AG04450 (cell line): ENCODE results near the gene NAA60. TPM values are rescaled to one million over a fixed set of nuclear protein-coding genes. Genes with fewer than 3 reads are reported as not detected.

ENCODE experiments used
- CTCF ChIA-PET: fragments of 300-600, 350-600 bp; formaldehyde crosslinking; extraction: SDS; loops from one replicate; lab custom pipeline; 2022; ENCODE audit warnings: antibody characterized with exemption, inconsistent platforms; lab: Charles Lee
- POLR2A ChIA-PET: fragments of 350-600 bp; formaldehyde crosslinking; extraction: SDS; loops from one replicate; lab custom pipeline; 2021; ENCODE audit warnings: antibody characterized with exemption, inconsistent platforms; lab: Yijun Ruan, JAX
- DNase-seq: peaks from one replicate; pipeline ENCODE4 v3.0.0-alpha.2; 2011; ENCODE audit warnings: low read depth, low spot score
- H3K27ac ChIP-seq: one replicate; pipeline ENCODE4 v1.5.1; 2012; ENCODE audit warnings: low read depth, low read length, control low read depth
- H3K27me3 ChIP-seq: one replicate; pipeline ENCODE4 v1.6.0; 2012; ENCODE audit warnings: low read length; ENCODE audit not compliant: control insufficient read depth, insufficient read depth
- H3K4me3 ChIP-seq: 2 replicates; pipeline ENCODE4 v1.5.1; 2011; ENCODE audit warnings: mild to moderate bottlenecking, low read depth, low read length, control low read depth
- H3K9me3 ChIP-seq: 2 replicates; pipeline ENCODE4 v1.5.1; 2012; ENCODE audit warnings: low read length; ENCODE audit not compliant: control insufficient read depth, insufficient read depth
- CTCF ChIP-seq: IDR thresholded peaks from 2 replicates; pipeline ENCODE4 v1.5.1; 2011; ENCODE audit warnings: low read depth, low read length, control low read depth, inconsistent platforms
- polyA plus RNA-seq: library from polyadenylated mRNA; depleted of rRNA; stranded (reverse); fragments of >200 nt; gene quantifications from 2 replicates; pipeline ENCODE4 v1.2.3, GENCODE V29; 2011

Gene NAA60
- polyA plus RNA-seq, 1 experiment: 28.8 TPM

- Histone ChIP-seq H3K4me3 (no peak overlapping the region), H3K9me3 (no peaks in the 10 kb centered on the region), H3K27ac (no peak overlapping the region), H3K27me3 (no peaks in the 10 kb centered on the region)
- ChIA-PET POLR2A (no interaction called here), CTCF (no interaction called here)
- DNase-seq: no peak
- TF ChIP-seq CTCF: no peak
Observed at GRCh38 chr16:3528406-3528805, 84.9 kb downstream of the NAA60 start.

- no peak for DNase-seq
- POLR2A ChIA-PET: no interaction called here
- H3K4me3 ChIP-seq: no peak overlapping the region
- CTCF ChIA-PET: no interaction called here
- H3K9me3 ChIP-seq: no peaks in the 10 kb centered on the region
- no peak for TF ChIP-seq CTCF
- H3K27me3 ChIP-seq: no peaks in the 10 kb centered on the region
- no peak overlapping the region for H3K27ac ChIP-seq
Observed at GRCh38 chr16:3529175-3529574, 85.7 kb downstream of the NAA60 start.

GRCh38 chr16:3530371-3530914 lies 87.0 kb downstream of the NAA60 start:
- POLR2A ChIA-PET: no interaction called here
- H3K9me3 ChIP-seq: no peaks in the 10 kb centered on the region
- H3K4me3 ChIP-seq: no peak overlapping the region
- no peak for TF ChIP-seq CTCF
- H3K27me3 ChIP-seq: no peaks in the 10 kb centered on the region
- no peak for DNase-seq
- CTCF ChIA-PET: no interaction called here
- no peak overlapping the region for H3K27ac ChIP-seq

GRCh38 chr16:3532741-3533140 lies 89.3 kb downstream of the NAA60 start:
- no peaks in the 10 kb centered on the region for H3K27me3 ChIP-seq
- H3K27ac ChIP-seq: no peak overlapping the region
- TF ChIP-seq CTCF: no peak
- ChIA-PET CTCF (no interaction called here), POLR2A (no interaction called here)
- no peak for DNase-seq
- no peaks in the 10 kb centered on the region for H3K9me3 ChIP-seq
- no peak overlapping the region for H3K4me3 ChIP-seq

GRCh38 chr16:3534126-3534525 lies 90.6 kb downstream of the NAA60 start:
- Histone ChIP-seq H3K4me3 (no peak overlapping the region), H3K9me3 (no peaks in the 10 kb centered on the region), H3K27me3 (no peaks in the 10 kb centered on the region), H3K27ac (no peak overlapping the region)
- no peak for TF ChIP-seq CTCF
- DNase-seq: no peak
- ChIA-PET POLR2A (no interaction called here), CTCF (no interaction called here)
